ENCODE measurements around the gene EDDM13.

The EDDM13 gene

GRCh38 chr19:56314018-56314380 is 41.5 kb downstream of the EDDM13 start:
- ChIA-PET CTCF (no interaction called here), POLR2A (interaction anchor here (1.0 kb wide), 3 partner anchors 12 to 147 kb away, joined by 3 read pairs; no protein-coding TSS in a partner anchor)
- DNase-seq (ENCODE audit: extremely low spot score) = peak; percentile 11
- TF ChIP-seq L3MBTL2 (conservative IDR thresholded peaks at IDR 0.05) (0 out of 2 replicates have a peak, but pooled peaks have one; percentile 10), BHLHE40 (IDR thresholded peaks at IDR 0.05; ENCODE audit: borderline replicate concordance) (no peak)
- TF ChIP-seq, protein P1, sequence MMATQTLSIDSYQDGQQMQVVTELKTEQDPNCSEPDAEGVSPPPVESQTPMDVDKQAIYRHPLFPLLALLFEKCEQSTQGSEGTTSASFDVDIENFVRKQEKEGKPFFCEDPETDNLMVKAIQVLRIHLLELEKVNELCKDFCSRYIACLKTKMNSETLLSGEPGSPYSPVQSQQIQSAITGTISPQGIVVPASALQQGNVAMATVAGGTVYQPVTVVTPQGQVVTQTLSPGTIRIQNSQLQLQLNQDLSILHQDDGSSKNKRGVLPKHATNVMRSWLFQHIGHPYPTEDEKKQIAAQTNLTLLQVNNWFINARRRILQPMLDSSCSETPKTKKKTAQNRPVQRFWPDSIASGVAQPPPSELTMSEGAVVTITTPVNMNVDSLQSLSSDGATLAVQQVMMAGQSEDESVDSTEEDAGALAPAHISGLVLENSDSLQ (IDR thresholded peaks at IDR 0.05) = no peak

DNA sequence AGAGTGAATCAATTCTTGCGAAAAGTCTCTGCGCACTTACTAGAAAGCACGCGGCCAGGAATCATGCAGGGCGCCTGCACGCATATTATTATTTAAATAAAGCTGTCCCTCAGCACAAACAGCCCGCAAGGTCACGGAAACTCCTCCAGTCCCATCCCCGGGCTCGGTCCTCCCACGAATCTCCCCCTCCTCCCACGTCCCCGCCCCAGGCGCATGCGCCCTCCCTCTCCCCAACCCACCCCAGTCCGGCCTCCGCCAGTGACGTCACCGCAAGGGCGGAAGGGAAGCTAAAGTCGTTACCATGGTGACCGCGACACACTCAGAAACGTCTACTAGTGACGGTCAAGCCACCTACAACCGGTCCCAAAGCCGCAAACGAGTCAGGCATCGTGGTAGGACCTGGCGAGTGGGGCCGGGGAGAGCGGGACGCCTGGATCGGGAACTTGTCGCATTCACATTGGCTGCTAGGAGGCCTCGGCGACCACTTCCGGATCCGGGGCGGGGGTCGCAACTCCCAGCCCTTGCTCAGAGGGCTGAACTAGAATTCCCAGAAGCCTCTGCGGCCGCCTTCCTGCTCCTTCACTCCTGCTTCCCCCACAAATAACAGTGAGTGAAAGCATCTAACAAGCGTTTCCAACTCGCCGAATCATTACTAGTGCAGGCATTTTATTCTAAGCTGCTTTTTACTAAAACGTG is 42.0 kb downstream of the EDDM13 start, which contains the start of gene ZSCAN5A:
Gene ZSCAN5A (minus strand): TSS at position 459 of the 696 bp plus-strand sequence. CDS start 89,793 bp downstream, outside the sequence.
- peak; percentile 95 for DNase-seq (ENCODE audit: extremely low spot score)
- peak; percentile 77 for TF ChIP-seq SUZ12 (IDR thresholded peaks at IDR 0.05)
- no peak for TF ChIP-seq TARDBP (IDR thresholded peaks at IDR 0.05)
- ChIA-PET CTCF (no interaction called here), POLR2A (interaction anchor here (1.0 kb wide), 3 partner anchors 11 to 146 kb away, joined by 3 read pairs; no protein-coding TSS in a partner anchor)

DNA sequence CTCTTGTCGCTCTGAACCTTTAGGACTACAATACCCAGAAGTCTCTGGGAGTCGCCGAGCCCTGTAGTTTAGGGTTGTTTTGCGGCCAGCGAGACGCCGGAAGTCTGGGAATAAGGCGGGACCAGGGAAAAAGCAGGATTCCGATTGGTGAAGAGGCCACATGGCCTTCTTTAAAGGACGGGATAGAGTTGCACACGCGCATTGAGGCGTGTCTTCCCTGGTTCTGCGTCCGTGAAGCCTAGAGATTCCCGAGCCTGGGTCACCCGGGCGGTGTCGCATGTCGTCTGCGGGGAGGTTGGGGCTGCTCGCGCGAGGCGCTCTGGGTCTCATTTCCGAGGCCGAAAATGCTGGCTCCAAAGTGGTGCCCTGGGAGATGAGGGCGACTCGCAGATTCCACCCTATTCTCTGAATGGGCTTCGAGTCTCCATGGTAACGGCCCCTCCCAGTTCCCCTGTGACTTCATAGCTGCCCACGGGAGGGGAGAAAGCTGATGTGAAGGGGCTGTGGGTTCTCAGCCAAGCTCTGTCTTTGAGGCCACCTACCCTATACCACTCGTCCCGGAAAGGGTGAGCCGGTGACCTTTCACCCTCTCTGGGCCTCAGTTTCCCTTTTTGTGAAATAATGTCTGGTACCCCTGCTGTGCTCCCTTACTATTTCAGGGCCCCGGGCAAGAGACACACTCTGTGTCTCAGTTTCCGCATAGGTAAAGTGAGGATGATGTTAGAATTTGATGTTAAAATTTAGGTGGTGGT is 42.7 kb downstream of the EDDM13 start:
- CTCF ChIA-PET = no interaction called here
- TF ChIP-seq, protein P1 (IDR thresholded peaks at IDR 0.05) = peak; percentile 72
- peak; percentile 38; the same call in 1 of the 2 replicates for TF ChIP-seq L3MBTL2 (conservative IDR thresholded peaks at IDR 0.05)
- TF ChIP-seq ZNF384 (IDR thresholded peaks at IDR 0.05) = no peak
- peak; percentile 88 for DNase-seq (ENCODE audit: extremely low spot score)
- POLR2A ChIA-PET = interaction anchor here (1.0 to 1.1 kb wide), 2 partner anchors 18 to 34 kb away, joined by 3 read pairs; no protein-coding TSS in a partner anchor

GRCh38 chr19:56316728-56317127 is 44.2 kb downstream of the EDDM13 start:
- no peak for DNase-seq (ENCODE audit: extremely low spot score)
- ChIA-PET CTCF (no interaction called here), POLR2A (no interaction called here)
- TF ChIP-seq, protein P1 (IDR thresholded peaks at IDR 0.05) = no peak
- TF ChIP-seq CTBP1 (IDR thresholded peaks at IDR 0.05; ENCODE audit: borderline replicate concordance) = no peak
- no peak for TF ChIP-seq LEF1 (IDR thresholded peaks at IDR 0.05; ENCODE audit: borderline replicate concordance)
- no peak for TF ChIP-seq SUZ12 (IDR thresholded peaks at IDR 0.05)
- no peak for TF ChIP-seq FOXM1 (IDR thresholded peaks at IDR 0.05; ENCODE audit: borderline replicate concordance)
- TF ChIP-seq HDGF (IDR thresholded peaks at IDR 0.05; ENCODE audit: borderline replicate concordance) = no peak
- TF ChIP-seq TARDBP (IDR thresholded peaks at IDR 0.05) = no peak
- no peak for TF ChIP-seq ZNF384 (IDR thresholded peaks at IDR 0.05)
- no peak for TF ChIP-seq ELF4 (IDR thresholded peaks at IDR 0.05)
- no peak for TF ChIP-seq NFRKB (IDR thresholded peaks at IDR 0.05)
- no peak for TF ChIP-seq ARNT (IDR thresholded peaks at IDR 0.05)
- TF ChIP-seq BHLHE40 (IDR thresholded peaks at IDR 0.05; ENCODE audit: borderline replicate concordance) = no peak
- TF ChIP-seq FOXA1 (IDR thresholded peaks at IDR 0.05) = no peak
- no peak for TF ChIP-seq SP1 (IDR thresholded peaks at IDR 0.05)
- TF ChIP-seq FOXK2 (IDR thresholded peaks at IDR 0.05) = no peak
- no peak for TF ChIP-seq L3MBTL2 (conservative IDR thresholded peaks at IDR 0.05)

DNA sequence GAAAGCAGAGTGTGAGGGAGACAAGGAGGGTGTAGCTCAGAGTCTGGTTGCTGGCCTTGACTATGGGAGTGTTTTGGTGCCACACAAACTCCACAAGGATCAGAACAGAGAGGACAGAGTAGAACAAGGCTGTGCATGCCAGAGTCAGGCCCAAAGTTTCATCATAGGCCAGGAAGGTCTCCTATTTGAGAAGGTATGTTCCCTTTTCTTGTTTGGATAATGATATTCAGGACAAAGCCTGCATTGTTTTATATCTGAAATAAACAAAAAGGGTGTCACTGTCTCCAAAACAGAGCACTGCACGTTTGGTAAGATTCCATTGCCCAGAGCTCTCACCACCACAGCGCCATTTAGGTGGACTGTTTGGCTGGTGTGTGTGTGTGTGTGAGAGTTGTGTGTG is 45.2 kb downstream of the EDDM13 start:
- no peak for DNase-seq (ENCODE audit: extremely low spot score)
- ChIA-PET CTCF (no interaction called here), POLR2A (no interaction called here)
- TF ChIP-seq SP1 (IDR thresholded peaks at IDR 0.05) (no peak), CTBP1 (IDR thresholded peaks at IDR 0.05; ENCODE audit: borderline replicate concordance) (no peak), ARNT (IDR thresholded peaks at IDR 0.05) (no peak), L3MBTL2 (conservative IDR thresholded peaks at IDR 0.05) (no peak)

DNA sequence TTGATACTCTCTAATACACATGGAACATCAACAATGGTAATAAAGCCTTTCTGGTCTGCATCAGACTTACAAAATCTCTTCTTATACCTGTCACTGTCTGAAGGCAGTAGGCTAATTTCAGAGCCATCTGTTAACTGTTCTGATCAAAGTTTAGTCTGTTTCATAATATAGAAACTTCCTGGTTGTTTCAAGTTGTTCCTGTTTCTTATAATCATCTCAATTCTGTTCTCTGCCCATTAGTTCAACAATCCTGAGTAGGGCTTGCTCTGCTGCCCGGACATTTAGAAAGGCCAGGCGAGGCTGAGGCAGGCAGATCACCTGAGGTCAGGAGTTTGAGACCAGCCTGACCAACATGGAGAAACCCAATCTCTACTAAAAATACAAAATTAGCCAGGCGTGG is 47.4 kb downstream of the EDDM13 start:
- POLR2A ChIA-PET = no interaction called here
- CTCF ChIA-PET = no interaction called here
- no peak for TF ChIP-seq SP1 (IDR thresholded peaks at IDR 0.05)
- TF ChIP-seq SUZ12 (IDR thresholded peaks at IDR 0.05) = no peak
- TF ChIP-seq ZNF384 (IDR thresholded peaks at IDR 0.05) = no peak
- TF ChIP-seq FOXM1 (IDR thresholded peaks at IDR 0.05; ENCODE audit: borderline replicate concordance) = no peak
- TF ChIP-seq, protein P1 (IDR thresholded peaks at IDR 0.05) = no peak
- TF ChIP-seq FOXA1 (IDR thresholded peaks at IDR 0.05) = no peak
- TF ChIP-seq NFRKB (IDR thresholded peaks at IDR 0.05) = no peak
- no peak for TF ChIP-seq ELF4 (IDR thresholded peaks at IDR 0.05)
- TF ChIP-seq LEF1 (IDR thresholded peaks at IDR 0.05; ENCODE audit: borderline replicate concordance) = no peak
- TF ChIP-seq BHLHE40 (IDR thresholded peaks at IDR 0.05; ENCODE audit: borderline replicate concordance) = no peak
- no peak for TF ChIP-seq FOXK2 (IDR thresholded peaks at IDR 0.05)
- no peak for TF ChIP-seq CTBP1 (IDR thresholded peaks at IDR 0.05; ENCODE audit: borderline replicate concordance)
- TF ChIP-seq ARNT (IDR thresholded peaks at IDR 0.05) = no peak
- no peak for TF ChIP-seq L3MBTL2 (conservative IDR thresholded peaks at IDR 0.05)
- no peak for TF ChIP-seq HDGF (IDR thresholded peaks at IDR 0.05; ENCODE audit: borderline replicate concordance)
- TF ChIP-seq TARDBP (IDR thresholded peaks at IDR 0.05) = no peak
- no peak for DNase-seq (ENCODE audit: extremely low spot score)

Data from HEK293T (cell line).